Heart right ventricle (tissue), 16 donors: ENCODE data around the gene KCNQ1. TPM values are rescaled to one million over a fixed set of nuclear protein-coding genes. Genes with fewer than 3 reads are reported as not detected.

Experiments
- ATAC-seq, 8 donors: fragments of 200-7000 bp; cut with Tn5 transposase; one replicate each; pipeline ENCODE4 v1.9.1; 2020; ENCODE audit warnings: mild to moderate bottlenecking in 8 of 8, moderate library complexity in 8 of 8, moderate number of reproducible peaks in 1 of 8
- DNase-seq, 2 donors: peaks; one replicate each; pipeline ENCODE4 v3.0.0-alpha.2; 2020
- H3K27ac ChIP-seq, 10 donors: fragments of 200-600 bp; sonication (generic) in 2 of 10; one replicate each; pipeline versions ENCODE4 v1.5.0 to v1.8.0; 2020 to 2022; ENCODE audit warnings: mild to moderate bottlenecking in 3 of 10
- H3K27me3 ChIP-seq, 7 donors: fragments of 200-600 bp; one replicate each; pipeline ENCODE4 v1.8.0; 2021 to 2022; ENCODE audit warnings: mild to moderate bottlenecking in 2 of 7
- H3K36me3 ChIP-seq, 9 donors: fragments of 200-600 bp; sonication (generic) in 1 of 9; one replicate each; pipeline versions ENCODE4 v1.5.0 to v1.8.0; 2020 to 2022; ENCODE audit warnings: mild to moderate bottlenecking in 2 of 9
- H3K4me1 ChIP-seq, 9 donors: fragments of 200-600 bp; sonication (generic) in 1 of 9; one replicate each; pipeline versions ENCODE4 v1.5.0 to v1.8.0; 2020 to 2022; ENCODE audit warnings: mild to moderate bottlenecking in 4 of 9
- H3K4me3 ChIP-seq, 10 donors: fragments of 200-600 bp; sonication (generic) in 2 of 10; one replicate each; pipeline versions ENCODE4 v1.5.0 to v1.8.0; 2020 to 2022; ENCODE audit warnings: mild to moderate bottlenecking in 7 of 10, moderate library complexity in 2 of 10
- H3K9me3 ChIP-seq, 11 donors: fragments of 200-600 bp in 10 of 11; sonication (generic) in 2 of 11; one replicate each; pipeline versions ENCODE4 v1.5.0 to v1.8.0; 2013 to 2022; ENCODE audit warnings: mild to moderate bottlenecking in 2 of 11, control low read depth in 1 of 11, moderate library complexity in 1 of 11
- WGBS, 2 donors: extraction: QIAGEN DNeasy Blood & Tissue Kit; methylation state at CpG; one replicate each; pipeline ENCODE4 v1.1.7; 2013; ENCODE audit warnings: inconsistent platforms in 1 of 2; 5-methylcytosine and 5-hydroxymethylcytosine counted together
- intact Hi-C, 10 donors: fragments of 100-400 bp; cut with DNase I; formaldehyde crosslinking; loops; one replicate each; pipeline versions ENCODE4 v1.11.1 to v1.14.2; 2022
- polyA plus RNA-seq, 2 donors: library from polyadenylated mRNA; stranded (reverse); fragments of 200-250 nt; gene quantifications; one replicate each; pipeline ENCODE4 v1.2.3, GENCODE V29; 2013
- total RNA-seq, 10 donors: library from RNA; stranded (reverse); fragmentation: NEBNext Ultra II Directional in 3 of 10; extraction: Animal tissue kit (Norgen Biotek cat#: 25700) in 3 of 10; gene quantifications; one replicate each; pipeline versions ENCODE4 v1.2.1 to v1.2.4, GENCODE V29; 2021 to 2023
- TF ChIP-seq, protein P1 (sequence below), 9 donors: fragments of 200-600 bp; sonication (generic) in 2 of 9; IDR thresholded peaks; one replicate each; pipeline versions ENCODE4 v1.5.0 to v1.8.0; 2021 to 2022; ENCODE audit warnings: antibody characterized with exemption in 9 of 9, mild to moderate bottlenecking in 5 of 9, moderate library complexity in 1 of 9
- donor health status: Arrhythmogenic right ventricular cardiomyopathy.
- donor health status: ischemic (EF 13 %, LVEDD 7.1; RV severe dilation, severe dysfunction).
- donor health status: healthy with polysubstance abuse.
- donor health status: DM: no; HTN: yes; CAD: no.
- donor health status: DM: no; HTN: no; CAD: no.
- donor health status: ischemic (EF 25% LVEDD 6.9; RV normal size, moderate dysfunction).
- donor health status: ischemic (EF 25% LVEDD 5.7; RV mildly dilated, moderate dysfunction).
- donor health status: healthy.
- donor health status: DM: yes; HTN: yes; CAD: no.
- donor health status: Ischemic cardiomyopathy.
- donor health status: ischemic (EF 35%, LVEDD 5.7; RV mildly dilated, moderate dysfunction).
- donor health status: nonischemic (EF 11% LVEDD 7.7; RV severe dilation, severe dysfunction).
- donor health status: DM: yes; HTN: yes; CAD: no.
- donor health status: PGD.
- donor health status: ischemic (EF 29% LVEDD 5.4; RV normal size, mild dysfunction).
- donor health status: nonischemic (EF 23%, LVEDD 6.1; RV moderate dilation, normal function).

KCNQ1 gene
- total and polyA plus RNA-seq, 12 donors = 19.9 to 48.2 (median 33.7) TPM

DNA sequence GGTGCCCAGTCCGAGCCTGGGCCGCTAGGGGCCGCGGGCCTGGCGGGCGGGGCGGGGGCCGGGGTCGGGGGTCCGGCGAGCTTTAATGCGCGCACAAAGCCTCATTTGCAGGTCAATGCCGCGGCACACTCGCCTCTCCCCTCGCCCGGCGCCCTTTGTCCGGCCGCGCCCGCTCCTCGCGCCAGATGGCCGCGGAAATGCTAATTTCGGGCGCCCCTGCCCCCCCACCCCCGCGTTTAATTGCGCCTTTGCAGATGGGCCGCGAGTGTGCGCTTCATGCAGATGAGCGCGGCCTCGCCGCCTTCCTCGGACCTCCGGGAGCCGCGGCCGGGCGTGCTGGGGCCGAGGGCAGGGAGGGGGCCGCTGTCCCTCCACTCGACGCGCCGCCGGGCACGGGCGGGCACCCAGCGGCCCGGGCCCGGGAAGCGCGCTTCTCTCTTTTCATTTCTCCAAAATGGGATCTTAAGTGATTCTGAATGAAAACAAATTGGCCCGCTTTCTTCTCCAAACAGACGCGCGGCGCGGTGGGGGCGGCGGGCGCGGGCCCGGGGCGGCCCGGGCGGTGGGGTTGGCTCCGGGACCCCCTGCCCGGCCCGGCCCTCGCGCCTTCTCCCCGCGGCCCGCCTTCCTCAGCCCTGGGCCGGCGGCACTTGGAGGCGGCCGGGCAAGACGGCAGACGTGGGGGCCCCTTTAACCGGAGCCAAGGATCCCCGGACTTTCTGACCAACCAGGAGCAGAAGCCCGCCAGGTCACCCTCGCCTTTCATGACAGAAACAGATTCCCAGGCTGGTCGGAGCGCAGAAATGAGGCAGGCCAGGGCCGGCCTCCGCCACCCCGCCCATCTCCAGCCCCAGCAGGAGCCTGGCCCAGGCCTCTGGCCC, 417.8 kb downstream of the KCNQ1 start:
- Histone ChIP-seq H3K27ac (no peak overlapping the region), H3K36me3 (no peaks in the 10 kb centered on the region), H3K9me3 (no peaks in the 10 kb centered on the region), H3K27me3 (peaks cover 0 to 41% (median 22%) of the 10 kb centered on the region in 7 donors), H3K4me1 (peaks cover 0 to 9% (median 4%) of the 10 kb centered on the region in 9 donors), H3K4me3 (peak overlapping the region; percentile 18 to 50 (median 36))
- 8 to 9% methylated on average over 80 to 96 of the region's 96 CpGs for WGBS, 2 donors
- ATAC-seq = peak in 5 of 8 donors; percentile 27 to 54 (median 33)
- TF ChIP-seq, protein P1, sequence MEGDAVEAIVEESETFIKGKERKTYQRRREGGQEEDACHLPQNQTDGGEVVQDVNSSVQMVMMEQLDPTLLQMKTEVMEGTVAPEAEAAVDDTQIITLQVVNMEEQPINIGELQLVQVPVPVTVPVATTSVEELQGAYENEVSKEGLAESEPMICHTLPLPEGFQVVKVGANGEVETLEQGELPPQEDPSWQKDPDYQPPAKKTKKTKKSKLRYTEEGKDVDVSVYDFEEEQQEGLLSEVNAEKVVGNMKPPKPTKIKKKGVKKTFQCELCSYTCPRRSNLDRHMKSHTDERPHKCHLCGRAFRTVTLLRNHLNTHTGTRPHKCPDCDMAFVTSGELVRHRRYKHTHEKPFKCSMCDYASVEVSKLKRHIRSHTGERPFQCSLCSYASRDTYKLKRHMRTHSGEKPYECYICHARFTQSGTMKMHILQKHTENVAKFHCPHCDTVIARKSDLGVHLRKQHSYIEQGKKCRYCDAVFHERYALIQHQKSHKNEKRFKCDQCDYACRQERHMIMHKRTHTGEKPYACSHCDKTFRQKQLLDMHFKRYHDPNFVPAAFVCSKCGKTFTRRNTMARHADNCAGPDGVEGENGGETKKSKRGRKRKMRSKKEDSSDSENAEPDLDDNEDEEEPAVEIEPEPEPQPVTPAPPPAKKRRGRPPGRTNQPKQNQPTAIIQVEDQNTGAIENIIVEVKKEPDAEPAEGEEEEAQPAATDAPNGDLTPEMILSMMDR (IDR thresholded peaks at IDR 0.05) = no peak
- intact Hi-C loops = no loop called here
- no peak for DNase-seq

DNA sequence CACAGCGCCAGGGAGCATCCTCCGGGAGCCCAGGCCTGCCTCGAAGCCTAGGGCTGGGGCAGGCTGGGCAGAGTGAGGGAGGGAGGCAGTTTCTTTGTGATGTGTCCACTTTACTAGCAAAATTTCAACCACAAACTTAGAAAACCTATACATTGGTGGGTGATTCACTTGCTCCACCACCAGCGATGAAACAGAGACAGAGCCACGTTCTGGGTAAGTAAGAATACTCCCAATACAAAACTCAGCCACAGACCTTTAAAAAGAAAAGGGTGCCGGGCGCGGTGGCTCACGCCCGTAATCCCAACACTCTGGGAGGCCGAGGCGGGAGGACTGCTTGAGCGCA, 418.4 kb downstream of the KCNQ1 start:
- intact Hi-C loops = no loop called here
- H3K27me3 ChIP-seq = peaks cover 0 to 48% (median 22%) of the 10 kb centered on the region in 7 donors
- peaks cover 0 to 11% (median 6%) of the 10 kb centered on the region in 9 donors for H3K4me1 ChIP-seq
- no peak overlapping the region for H3K27ac ChIP-seq
- TF ChIP-seq, protein P1 (IDR thresholded peaks at IDR 0.05) = no peak
- 81% methylated on average over 13 of the region's 13 CpGs for WGBS, 2 donors
- ATAC-seq = no peak
- peak overlapping the region in 8 of 10 donors; percentile 24 to 50 (median 38) for H3K4me3 ChIP-seq
- H3K9me3 ChIP-seq = no peaks in the 10 kb centered on the region
- no peak for DNase-seq
- H3K36me3 ChIP-seq = no peaks in the 10 kb centered on the region

DNA sequence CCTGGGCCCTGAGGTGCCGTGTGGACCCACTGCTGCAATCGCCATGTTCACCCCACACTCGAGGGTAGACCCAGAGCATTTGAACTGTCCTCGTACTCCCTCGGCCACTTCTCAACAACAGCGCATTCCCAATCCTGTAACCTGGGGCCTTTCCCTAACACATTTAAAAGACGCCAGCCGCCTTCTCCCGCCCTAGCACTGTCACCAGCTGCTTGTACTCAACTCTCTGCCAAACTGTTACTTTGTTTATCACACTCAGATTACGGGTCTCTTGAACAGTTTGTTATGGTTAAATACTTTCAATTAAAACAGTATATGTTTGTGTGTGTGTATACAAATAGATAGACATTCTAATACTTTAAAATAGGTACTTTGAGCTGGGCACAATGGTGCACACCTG, 420.1 kb downstream of the KCNQ1 start:
- 80 to 83% methylated on average over 10 of the region's 10 CpGs for WGBS, 2 donors
- intact Hi-C loops = no loop called here

DNA sequence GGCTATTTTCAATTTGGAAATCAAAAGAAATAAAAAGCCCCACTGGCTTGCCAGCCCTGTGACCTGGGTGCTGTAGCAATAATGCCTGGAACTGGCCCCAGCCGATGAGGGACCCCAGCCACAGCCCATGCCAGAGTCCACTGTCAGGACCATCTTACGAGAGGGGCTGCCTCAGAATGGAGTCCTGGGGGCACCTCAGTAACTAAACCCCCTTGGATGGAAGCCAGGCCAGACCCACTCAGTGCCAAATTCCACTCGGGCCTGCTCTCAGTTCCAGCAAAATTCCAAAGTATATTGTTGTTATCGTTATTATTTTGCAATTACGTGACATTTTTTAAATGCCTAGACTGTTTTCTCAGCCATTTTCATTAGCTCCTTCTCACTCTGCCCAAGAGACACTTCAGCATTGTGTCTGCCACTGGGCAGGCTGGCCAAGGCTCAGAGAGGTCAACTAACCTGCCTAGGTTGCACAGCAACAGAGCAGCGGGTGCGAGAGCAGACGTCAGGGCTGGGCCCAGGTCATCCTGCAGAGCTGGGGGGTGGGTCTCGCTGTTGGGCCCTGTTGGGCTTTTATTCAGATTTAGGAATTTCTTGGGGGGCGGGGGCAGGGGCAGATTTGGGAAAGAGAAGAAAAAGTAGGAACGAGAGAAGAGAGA, 421.2 kb downstream of the KCNQ1 start:
- no peak overlapping the region for H3K27ac ChIP-seq
- H3K4me3 ChIP-seq = no peak overlapping the region
- DNase-seq (no peak), ATAC-seq (no peak)
- H3K4me1 ChIP-seq = peaks cover 0 to 21% (median 9%) of the 10 kb centered on the region in 9 donors
- TF ChIP-seq, protein P1 (IDR thresholded peaks at IDR 0.05) = no peak
- no peaks in the 10 kb centered on the region for H3K9me3 ChIP-seq
- H3K36me3 ChIP-seq = no peaks in the 10 kb centered on the region
- H3K27me3 ChIP-seq = peaks cover 5 to 74% (median 45%) of the 10 kb centered on the region in 7 donors
- intact Hi-C loops = no loop called here
- WGBS, 2 donors = 94% methylated on average over 11 of the region's 11 CpGs

More for the DNA sequence above, 420.1 kb downstream of the KCNQ1 start:
- Histone ChIP-seq H3K4me1 (peaks cover 0 to 19% (median 9%) of the 10 kb centered on the region in 9 donors), H3K27me3 (peaks cover 2 to 64% (median 33%) of the 10 kb centered on the region in 7 donors), H3K36me3 (no peaks in the 10 kb centered on the region), H3K9me3 (no peaks in the 10 kb centered on the region), H3K27ac (no peak overlapping the region), H3K4me3 (no peak overlapping the region)
- DNase-seq (no peak), ATAC-seq (peak in 1 of 8 donors; percentile 24)
- TF ChIP-seq, protein P1 (IDR thresholded peaks at IDR 0.05) = no peak
